Neural progenitor cell (in vitro differentiated cells): ENCODE measurements around the gene CORO7.

Experiments used
- CTCF ChIP-seq: fragments of 200-600 bp; sonication (generic); IDR thresholded peaks from 2 replicates; pipeline ENCODE4 v1.5.1; 2017; ENCODE audit warnings: antibody characterized with exemption, mild to moderate bottlenecking
- EZH2phosphoT487 ChIP-seq: fragments of 200-600 bp; sonication (generic); IDR thresholded peaks from 2 replicates; pipeline ENCODE4 v1.6.1; 2017; ENCODE audit warnings: antibody characterized with exemption

- no peak for TF ChIP-seq CTCF
- no peak for TF ChIP-seq EZH2phosphoT487
These were observed 67.1 kb downstream of the CORO7 start for GRCh38 chr16:4349332-4349731.
